Hepatic stellate cell (primary cell): ENCODE results near the gene ZSWIM9.

Experiments used
- DNase-seq: peaks from one replicate; pipeline ENCODE4 v3.0.0; 2011; ENCODE audit warnings: low spot score

ZSWIM9 gene

GRCh38 chr19:48175578-48175977 lies 5.1 kb downstream of the ZSWIM9 start:
- DNase-seq = no peak

- no peak for DNase-seq
Observed at GRCh38 chr19:48176226-48176625, 5.7 kb downstream of the ZSWIM9 start.

DNA sequence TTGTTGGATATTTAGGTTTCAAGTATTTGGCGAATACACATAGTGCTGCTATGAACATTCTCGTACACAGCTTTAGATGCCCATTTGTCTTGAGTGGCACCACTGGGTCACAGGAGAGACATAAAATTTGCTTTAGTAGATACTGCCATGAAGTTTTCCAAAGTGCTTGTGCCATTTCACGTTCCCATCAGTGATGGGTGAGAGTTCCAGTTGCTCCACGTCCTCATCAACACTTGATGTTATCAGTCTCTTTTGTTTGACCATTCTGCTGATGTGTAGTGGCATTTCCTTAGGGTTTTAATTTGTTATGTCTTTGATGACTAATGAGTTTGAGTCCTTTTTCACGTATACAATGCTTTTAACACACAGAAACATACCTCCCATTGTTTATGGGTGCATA lies 11.0 kb downstream of the ZSWIM9 start:
- no peak for DNase-seq

- DNase-seq = no peak
Observed at GRCh38 chr19:48182434-48182833, 12.0 kb downstream of the ZSWIM9 start.

DNA sequence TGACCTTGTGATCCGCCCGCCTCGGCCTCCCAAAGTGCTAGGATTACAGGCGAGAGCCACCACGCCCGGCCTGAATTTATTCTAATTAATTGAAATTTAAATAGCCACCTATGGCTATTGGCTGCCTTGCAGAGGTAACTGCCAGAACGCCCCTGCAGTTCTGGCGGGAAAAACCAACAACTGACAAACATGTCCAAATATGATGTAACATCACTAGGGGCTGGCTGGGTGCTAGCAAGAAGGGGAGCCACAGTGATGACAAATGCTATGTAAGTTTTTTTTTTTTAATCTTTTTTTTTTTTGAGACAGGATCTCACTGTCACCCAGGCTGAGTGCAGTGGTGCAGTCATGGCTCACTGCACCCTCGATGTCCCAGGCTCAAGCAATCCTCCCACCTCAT lies 12.9 kb downstream of the ZSWIM9 start:
- no peak for DNase-seq

DNA sequence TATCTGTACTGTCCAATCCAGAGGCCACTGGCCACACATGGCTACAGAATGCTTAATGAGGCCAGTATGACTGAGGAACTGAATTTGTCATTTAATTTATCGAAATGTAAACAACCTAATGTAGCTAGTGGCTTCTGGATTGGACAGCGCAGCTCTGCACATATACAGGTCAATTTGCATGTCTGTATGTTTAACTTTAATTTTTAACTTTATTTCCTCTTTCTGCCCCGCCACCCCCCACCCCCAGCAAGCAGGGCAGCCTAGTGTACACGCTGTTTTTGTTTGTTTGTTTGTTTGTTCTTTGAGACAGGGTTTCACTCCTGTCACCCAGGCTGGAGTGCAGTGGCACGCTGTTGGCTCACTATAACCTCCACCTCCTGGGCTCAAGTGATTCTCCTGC lies 15.5 kb downstream of the ZSWIM9 start:
- DNase-seq = no peak

- DNase-seq = no peak
Observed at GRCh38 chr19:48186541-48186991, 16.1 kb downstream of the ZSWIM9 start.

- no peak for DNase-seq
Observed at GRCh38 chr19:48190288-48190884, 19.9 kb downstream of the ZSWIM9 start.

- DNase-seq = no peak
Observed at GRCh38 chr19:48190885-48191284, 20.4 kb downstream of the ZSWIM9 start.

- DNase-seq = no peak
Observed at GRCh38 chr19:48192750-48193149, 22.3 kb downstream of the ZSWIM9 start.

DNA sequence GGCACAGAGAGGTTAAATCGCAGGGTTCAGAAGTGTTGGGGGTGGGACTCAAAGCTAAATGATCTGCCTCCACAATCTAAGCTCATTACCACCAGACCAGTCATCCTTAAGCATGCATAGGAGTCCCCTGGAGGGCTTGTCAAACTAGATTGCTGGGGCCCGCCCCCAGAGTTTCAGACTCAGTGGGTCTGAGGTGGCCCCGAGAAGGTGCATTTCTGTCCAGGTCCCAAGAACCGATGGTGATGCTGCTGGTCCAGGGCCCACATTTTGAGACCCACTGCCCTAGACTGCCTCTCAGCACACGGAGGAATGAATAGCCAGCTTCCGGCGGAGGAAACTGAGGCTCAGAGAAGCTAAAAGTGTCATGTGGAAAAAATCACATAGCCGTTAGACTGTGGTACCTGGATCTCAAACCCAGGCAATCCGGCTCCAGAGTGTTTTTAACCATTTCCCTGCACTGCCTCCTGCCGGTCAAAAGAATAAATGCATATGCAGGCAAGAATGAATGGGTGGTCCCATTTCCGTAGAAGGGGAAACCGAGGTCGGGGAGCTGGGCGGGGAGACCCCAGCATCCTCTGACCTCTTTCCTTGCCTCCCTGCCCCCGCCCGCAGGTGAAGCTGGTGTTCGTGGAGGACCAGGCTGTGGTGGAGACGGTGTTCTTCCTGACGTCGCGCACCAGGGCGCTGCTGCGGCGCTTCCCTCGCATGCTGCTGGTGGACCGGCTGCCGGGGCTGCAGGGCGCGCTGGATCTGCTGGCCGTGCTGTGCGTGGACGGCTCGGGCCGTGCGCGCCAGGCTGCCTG lies 23.8 kb downstream of the ZSWIM9 start:
- no peak for DNase-seq

DNA sequence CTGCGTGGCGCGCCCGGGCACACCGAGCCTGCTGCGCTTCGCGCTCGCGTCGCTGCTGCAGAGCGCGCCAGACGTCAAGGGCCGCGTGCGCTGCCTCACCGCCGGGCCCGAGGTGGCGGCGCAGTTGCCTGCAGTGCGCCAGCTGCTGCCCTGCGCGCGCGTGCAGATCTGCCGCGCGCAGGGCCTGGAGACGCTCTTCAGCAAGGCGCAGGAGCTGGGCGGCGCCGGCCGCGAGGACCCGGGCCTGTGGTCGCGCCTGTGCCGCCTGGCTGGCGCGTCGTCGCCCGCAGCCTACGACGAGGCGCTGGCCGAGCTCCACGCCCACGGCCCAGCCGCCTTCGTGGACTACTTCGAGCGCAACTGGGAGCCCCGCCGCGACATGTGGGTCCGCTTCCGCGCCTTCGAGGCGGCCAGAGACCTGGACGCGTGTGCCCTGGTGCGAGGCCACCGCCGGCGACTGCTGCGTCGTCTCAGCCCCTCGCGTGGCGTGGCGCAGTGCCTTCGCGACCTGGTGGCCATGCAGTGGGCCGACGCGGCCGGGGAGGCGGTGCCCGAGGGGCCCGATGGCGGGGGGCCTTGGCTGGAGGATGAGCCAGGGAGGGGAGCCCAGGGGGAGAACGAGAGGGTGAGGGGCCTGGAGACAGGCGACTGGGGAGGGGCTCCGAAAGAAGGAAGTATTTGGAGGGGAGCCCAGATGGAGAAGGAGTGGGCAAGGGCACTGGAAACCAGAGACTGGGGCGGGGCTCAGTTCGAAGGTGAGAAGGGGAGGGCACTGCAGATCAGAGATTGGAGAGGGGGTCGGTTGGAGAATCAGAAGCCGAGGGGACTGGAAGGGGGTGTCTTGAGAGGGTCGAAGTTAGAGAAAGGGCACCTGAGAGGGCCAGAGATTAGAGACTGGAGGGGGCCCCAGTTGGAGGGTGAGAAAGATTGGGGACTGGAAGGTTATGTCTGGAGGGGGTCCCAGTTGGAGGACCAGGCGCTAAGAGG lies 24.7 kb downstream of the ZSWIM9 start:
- no peak for DNase-seq

- DNase-seq = no peak
Observed at GRCh38 chr19:48196321-48196763, 25.9 kb downstream of the ZSWIM9 start.

DNA sequence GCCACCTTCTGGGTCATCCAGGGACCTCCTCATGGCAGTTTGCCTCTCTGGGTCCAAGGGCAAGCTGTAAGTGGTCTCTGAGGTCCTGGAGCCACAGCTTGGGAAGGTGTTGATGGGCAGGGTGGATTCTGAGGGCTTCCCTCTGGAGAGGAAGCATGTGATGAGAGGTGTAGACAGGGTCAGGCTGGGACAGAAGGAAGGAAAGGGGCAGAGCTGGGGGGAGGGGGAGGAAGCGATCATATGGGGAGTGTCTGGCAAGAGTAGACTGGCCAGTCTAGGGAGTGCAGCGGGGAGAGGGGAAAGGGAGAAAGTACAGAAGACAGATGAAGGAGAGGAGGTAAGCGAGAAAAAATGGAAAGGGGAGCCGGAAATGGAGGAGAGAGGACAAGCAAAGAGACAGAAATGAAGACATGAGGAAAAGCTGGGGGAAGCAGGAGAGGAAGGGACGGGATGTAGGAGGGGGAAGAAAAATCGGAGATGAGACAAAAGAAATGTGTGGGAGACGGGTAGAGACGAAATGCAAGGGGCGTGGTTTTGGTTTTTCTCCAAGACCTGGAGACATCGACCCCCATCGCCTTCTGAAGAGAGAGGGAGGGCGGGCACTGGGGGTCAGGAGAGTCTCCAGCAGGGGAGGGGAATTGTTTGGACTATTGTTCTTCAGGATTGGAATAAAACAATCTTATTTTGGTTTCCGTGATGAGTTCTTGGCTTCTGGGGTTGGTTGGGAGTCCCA lies 26.6 kb downstream of the ZSWIM9 start:
- no peak for DNase-seq

- no peak for DNase-seq
Observed at GRCh38 chr19:48203222-48203793, 32.8 kb downstream of the ZSWIM9 start.

- DNase-seq = peak; percentile 97
Observed at GRCh38 chr19:48203794-48204628, 33.5 kb downstream of the ZSWIM9 start.

- DNase-seq = no peak
Observed at GRCh38 chr19:48206397-48207093, 36.1 kb downstream of the ZSWIM9 start.

- DNase-seq = no peak
Observed at GRCh38 chr19:48210005-48210404, 39.5 kb downstream of the ZSWIM9 start.

DNA sequence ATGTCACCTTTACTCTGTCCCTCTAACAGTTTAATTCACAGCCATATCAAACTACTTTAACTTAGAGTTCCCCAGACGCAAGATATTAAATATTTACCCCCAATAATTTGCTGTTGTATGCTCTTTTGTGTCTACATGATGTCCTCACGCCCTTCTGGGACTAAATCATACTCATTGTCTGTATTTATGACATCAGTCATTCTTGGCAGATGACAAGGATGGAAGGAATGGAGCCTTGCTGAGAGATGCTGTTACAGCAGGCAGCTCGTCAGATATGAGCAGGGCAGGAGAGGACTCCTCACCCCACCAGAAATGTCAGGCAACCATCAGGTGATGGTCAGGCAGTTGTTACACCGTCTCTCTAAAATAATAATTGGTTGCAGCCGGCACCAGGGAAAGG lies 43.5 kb downstream of the ZSWIM9 start:
- DNase-seq = no peak

DNA sequence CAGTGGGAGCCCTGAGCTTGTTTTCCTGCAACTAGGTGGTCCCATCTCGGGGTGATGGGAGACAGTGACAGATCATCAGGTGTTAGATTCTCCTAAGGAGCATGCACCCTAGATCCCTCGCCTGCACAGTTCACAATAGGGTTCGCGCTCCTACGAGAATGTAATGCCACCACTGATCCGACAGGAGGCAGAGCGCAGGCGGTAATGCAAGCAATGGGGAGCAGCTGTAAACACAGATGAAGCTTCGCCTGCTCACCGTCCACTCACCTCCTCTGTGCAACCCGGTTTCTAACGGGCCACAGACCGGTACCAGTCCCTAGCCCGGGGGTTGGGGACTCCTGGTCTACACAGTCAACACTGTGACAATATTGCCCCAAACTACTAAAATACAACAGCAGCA lies 46.5 kb downstream of the ZSWIM9 start:
- DNase-seq = no peak
